H1 (cell line): ENCODE measurements around the gene SLIT3. TPM values are rescaled to one million over a fixed set of nuclear protein-coding genes. Genes with fewer than 3 reads are reported as not detected.

Source experiments
- CTCF ChIA-PET: fragments of 300-600 bp; sonication (Branson Sonifier 250); formaldehyde crosslinking; loops from one replicate; lab custom pipeline; 2021; ENCODE audit not compliant: partially characterized antibody; lab: Charles Lee
- POLR2A ChIA-PET: fragments of 300-600 bp; sonication (Branson Sonifier 250); formaldehyde crosslinking; loops from one replicate; lab custom pipeline; 2021; ENCODE audit warnings: inconsistent platforms; ENCODE audit not compliant: partially characterized antibody; lab: Charles Lee
- DNase-seq, 2 experiments: peaks; one replicate each; pipeline versions ENCODE4 v3.0.0 to v3.0.0-alpha.2; 2010 to 2022; ENCODE audit warnings: low spot score in 2 of 2, low read depth in 1 of 2, mixed read lengths in 1 of 2
- FAIRE-seq: peaks from 2 replicates; lab custom pipeline; 2011; peaks lifted over from hg19 to GRCh38; lab: Jason Lieb, UNC
- H2AFZ ChIP-seq: 2 replicates; pipeline ENCODE4 v1.8.1; 2012; ENCODE audit warnings: low read length, inconsistent platforms
- H2AK5ac ChIP-seq: 2 replicates; pipeline ENCODE4 v1.6.1; 2013; ENCODE audit warnings: low read depth, low read length
- H2BK120ac ChIP-seq: replicated peaks from 2 replicates; pipeline ENCODE3; 2013; ENCODE audit warnings: low read depth, low read length, inconsistent platforms
- H2BK12ac ChIP-seq: 2 replicates; pipeline ENCODE4 v1.6.1; 2013; ENCODE audit warnings: low read depth, low read length
- H2BK15ac ChIP-seq: 2 replicates; pipeline ENCODE4 v1.6.1; 2013; ENCODE audit warnings: low read length
- H2BK20ac ChIP-seq: 2 replicates; pipeline ENCODE4 v1.6.1; 2013; ENCODE audit warnings: low read length
- H2BK5ac ChIP-seq: 2 replicates; pipeline ENCODE4 v1.6.1; 2013; ENCODE audit warnings: low read depth, low read length
- H3K14ac ChIP-seq: 2 replicates; pipeline ENCODE4 v1.6.1; 2013; ENCODE audit warnings: inconsistent platforms; ENCODE audit not compliant: insufficient read length
- H3K18ac ChIP-seq: 2 replicates; pipeline ENCODE4 v1.6.1; 2013; ENCODE audit warnings: low read length; ENCODE audit errors: extremely low read depth
- H3K23ac ChIP-seq: 2 replicates; pipeline ENCODE4 v1.6.1; 2013; ENCODE audit warnings: inconsistent platforms; ENCODE audit not compliant: insufficient read length
- H3K23me2 ChIP-seq: 2 replicates; pipeline ENCODE4 v1.6.1; 2013; ENCODE audit warnings: low read depth, low read length
- H3K27ac ChIP-seq: 2 replicates; pipeline ENCODE4 v1.6.1; 2011; ENCODE audit warnings: low read depth, low read length, inconsistent platforms
- H3K27me3 ChIP-seq, 4 experiments: replicated peaks in 1 of 4; 1 replicate in 1 of 4; 2 replicates in 3 of 4; pipeline versions ENCODE4 v1.6.1 to v1.8.1; 2011 to 2013; ENCODE audit warnings: low read length in 3 of 4, mild to moderate bottlenecking in 3 of 4, inconsistent platforms in 2 of 4, mixed read lengths in 2 of 4, moderate library complexity in 1 of 4; ENCODE audit not compliant: control insufficient read depth in 3 of 4, insufficient read depth in 3 of 4; ENCODE audit errors: extremely low read depth in 1 of 4
- H3K36me3 ChIP-seq, 4 experiments: 2 replicates each; pipeline versions ENCODE4 v1.6.1 to v1.8.1; 2011 to 2013; ENCODE audit warnings: mild to moderate bottlenecking in 4 of 4, low read length in 3 of 4, moderate library complexity in 2 of 4, control low read depth in 1 of 4, inconsistent platforms in 1 of 4; ENCODE audit not compliant: insufficient read depth in 4 of 4, control insufficient read depth in 2 of 4
- H3K4ac ChIP-seq: replicated peaks from 2 replicates; pipeline ENCODE3; 2013; ENCODE audit warnings: low read length, low read depth, mixed read lengths, inconsistent platforms; ENCODE audit not compliant: insufficient read length
- H3K4me1 ChIP-seq, 4 experiments: replicated peaks in 1 of 4; 1 replicate in 1 of 4; 2 replicates in 3 of 4; pipeline versions ENCODE4 v1.6.1 to v1.8.1; 2011 to 2013; ENCODE audit warnings: low read length in 3 of 4, inconsistent platforms in 2 of 4, mixed read lengths in 1 of 4; ENCODE audit not compliant: insufficient read depth in 4 of 4, control insufficient read depth in 3 of 4
- H3K4me2 ChIP-seq, 2 experiments: 2 replicates each; pipeline versions ENCODE4 v1.6.1 to v1.8.1; 2011 to 2013; ENCODE audit warnings: low read depth in 2 of 2, low read length in 2 of 2, control low read depth in 1 of 2, inconsistent platforms in 1 of 2, mild to moderate bottlenecking in 1 of 2; ENCODE audit not compliant: insufficient read depth in 1 of 2
- H3K4me3 ChIP-seq, 4 experiments: fragments of 200-600, 300-600 bp in 1 of 4; sonication (generic), shearing (Covaris generic), sonication (Bioruptor Twin) in 1 of 4; 2 replicates each; pipeline versions ENCODE4 v1.5.1 to v1.8.1; 2011 to 2016; ENCODE audit warnings: low read length in 4 of 4, low read depth in 3 of 4, control low read depth in 2 of 4, inconsistent platforms in 2 of 4, mild to moderate bottlenecking in 2 of 4, mixed read lengths in 1 of 4, moderate library complexity in 1 of 4; ENCODE audit not compliant: insufficient read depth in 2 of 4; ENCODE audit errors: extremely low read depth in 1 of 4
- H3K56ac ChIP-seq: replicated peaks from 2 replicates; pipeline ENCODE3; 2013; ENCODE audit warnings: low read depth, mild to moderate bottlenecking, mixed read lengths, low read length, inconsistent platforms; ENCODE audit not compliant: insufficient read length
- H3K79me1 ChIP-seq: 2 replicates; pipeline ENCODE4 v1.6.1; 2013; ENCODE audit warnings: low read depth, low read length, control low read depth
- H3K79me2 ChIP-seq, 2 experiments: 2 replicates each; pipeline versions ENCODE4 v1.6.1 to v1.8.1; 2012 to 2013; ENCODE audit warnings: low read length in 2 of 2, mild to moderate bottlenecking in 2 of 2, inconsistent platforms in 1 of 2; ENCODE audit not compliant: insufficient read depth in 2 of 2, control insufficient read depth in 1 of 2
- H3K9ac ChIP-seq, 4 experiments: replicated peaks in 1 of 4; 1 replicate in 1 of 4; 2 replicates in 3 of 4; pipeline versions ENCODE4 v1.6.1 to v1.8.1; 2011 to 2013; ENCODE audit warnings: low read depth in 3 of 4, low read length in 3 of 4, control low read depth in 2 of 4, mild to moderate bottlenecking in 2 of 4, moderate library complexity in 2 of 4, inconsistent platforms in 1 of 4; ENCODE audit errors: extremely low read depth in 1 of 4
- H3K9me3 ChIP-seq, 2 experiments: 2 replicates each; pipeline versions ENCODE4 v1.6.1 to v1.8.1; 2012 to 2013; ENCODE audit warnings: mild to moderate bottlenecking in 2 of 2, moderate library complexity in 2 of 2, control low read depth in 1 of 2, inconsistent platforms in 1 of 2, low read depth in 1 of 2, low read length in 1 of 2, mixed read lengths in 1 of 2; ENCODE audit not compliant: insufficient read depth in 2 of 2
- H4K20me1 ChIP-seq, 2 experiments: replicated peaks in 1 of 2; 2 replicates each; pipeline versions ENCODE3 to v1.8.1; 2011 to 2013; ENCODE audit warnings: inconsistent platforms in 2 of 2, low read length in 2 of 2, mild to moderate bottlenecking in 1 of 2; ENCODE audit not compliant: insufficient read depth in 2 of 2, control insufficient read depth in 1 of 2
- H4K5ac ChIP-seq: 2 replicates; pipeline ENCODE4 v1.6.1; 2013; ENCODE audit warnings: low read length, low read depth, mixed read lengths, inconsistent platforms; ENCODE audit not compliant: insufficient read length
- H4K8ac ChIP-seq: 2 replicates; pipeline ENCODE4 v1.8.0; 2013; ENCODE audit warnings: mild to moderate bottlenecking, moderate library complexity, low read length, inconsistent platforms; ENCODE audit not compliant: insufficient read depth; ENCODE audit errors: extremely low read depth
- H4K91ac ChIP-seq: replicated peaks from 2 replicates; pipeline ENCODE3; 2013; ENCODE audit warnings: low read length, mixed read lengths, inconsistent platforms; ENCODE audit not compliant: insufficient read length
- RAD21 ChIP-seq, 2 experiments: IDR thresholded peaks in 1 of 2; conservative IDR thresholded peaks in 1 of 2; 2 replicates each; pipeline ENCODE4 v1.6.1; 2011; ENCODE audit warnings: low read depth in 2 of 2, low read length in 2 of 2, improper control_type of control experiment in 1 of 2, inconsistent platforms in 1 of 2, mild to moderate bottlenecking in 1 of 2, moderate library complexity in 1 of 2
- RFX5 ChIP-seq: IDR thresholded peaks from 2 replicates; pipeline ENCODE4 v1.6.1; 2011; ENCODE audit warnings: low read depth, low read length, improper control_type of control experiment, borderline replicate concordance
- SIX5 ChIP-seq: IDR thresholded peaks from 2 replicates; pipeline ENCODE4 v1.6.1; 2011; ENCODE audit warnings: mild to moderate bottlenecking, low read depth, low read length
- WGBS, 2 experiments: shearing (Covaris generic) in 1 of 2; methylation state at CpG; one replicate each; pipeline versions ENCODE4 v1.1.6 to v1.1.7; 2013 to 2015; ENCODE audit warnings: low lambda C conversion rate in 2 of 2, mixed read lengths in 2 of 2, inconsistent platforms in 1 of 2, low coverage in 1 of 2, missing lambda C conversion rate in 1 of 2; ENCODE audit not compliant: insufficient replicate concordance in 2 of 2, insufficient coverage in 1 of 2, insufficient read length in 1 of 2; ENCODE audit errors: extremely low coverage in 1 of 2, missing lambda C conversion rate in 1 of 2; 5-methylcytosine and 5-hydroxymethylcytosine counted together
- polyA plus RNA-seq, 7 experiments: library from polyadenylated mRNA; depleted of rRNA in 3 of 7; stranded (reverse) in 5 of 7; unstranded in 2 of 7; fragments of >200 nt in 5 of 7; fragments of 200-250 nt in 2 of 7; gene quantifications; 1 replicate in 5 of 7; 2 replicates in 1 of 7; 4 replicates in 1 of 7; pipeline versions ENCODE4 v1.2.1 to v1.2.3, GENCODE V29; 2011 to 2013; ENCODE audit warnings: missing spikeins in 2 of 7, mixed read lengths in 2 of 7
- total RNA-seq: library from RNA; stranded (reverse); fragmentation: NEBNext Ultra II Directional; extraction: Animal tissue kit (Norgen Biotek cat#: 25700); gene quantifications from 2 replicates; pipeline ENCODE4 v1.2.1, GENCODE V29; 2021
- TF ChIP-seq, protein P1 (sequence below), 3 experiments: IDR thresholded peaks; 1 replicate in 2 of 3; 2 replicates in 1 of 3; pipeline versions ENCODE4 v1.5.1 to v1.6.1; 2011; ENCODE audit warnings: low read length in 3 of 3, mild to moderate bottlenecking in 3 of 3, inconsistent platforms in 2 of 3, low read depth in 1 of 3, moderate library complexity in 1 of 3; ENCODE audit not compliant: insufficient read depth in 1 of 3; ENCODE audit errors: control extremely low read depth in 1 of 3
- TF ChIP-seq, protein P2 (sequence below): IDR thresholded peaks from 2 replicates; pipeline ENCODE4 v1.6.1; 2011; ENCODE audit warnings: low read depth, mild to moderate bottlenecking, low read length; ENCODE audit not compliant: insufficient read depth

SLIT3 gene
- total and polyA plus RNA-seq, 2 of the 8 experiments (the other 6 are each of a cell fraction or from before 2014, with no cell fraction given) = 1.1 to 1.2 TPM

DNA sequence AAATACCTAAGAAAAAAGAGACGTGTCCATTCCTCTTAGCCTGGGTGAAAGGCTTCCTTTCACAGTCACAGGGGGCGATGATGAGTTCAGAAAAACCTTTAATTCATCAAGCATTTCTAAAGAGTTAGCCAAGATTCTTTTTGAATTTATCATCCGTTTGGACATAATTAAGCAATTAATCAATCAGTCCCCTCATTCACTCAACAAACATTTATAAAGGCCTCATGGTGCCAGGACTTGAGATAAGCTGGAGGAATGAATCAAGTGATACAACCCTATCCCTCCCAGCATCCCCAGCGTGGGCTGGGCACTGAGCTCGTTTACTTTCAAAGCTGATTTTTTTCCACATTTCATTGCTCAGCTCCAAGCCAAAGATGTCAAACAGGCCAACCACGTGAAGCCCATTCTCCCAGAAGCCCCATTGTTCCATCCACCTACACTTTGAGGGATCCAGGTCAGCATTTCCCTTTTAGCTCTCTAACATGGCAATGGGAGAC lies 140.5 kb downstream of the SLIT3 start:
- Histone ChIP-seq H3K56ac (no peak overlapping the region), H2BK12ac (no peak overlapping the region), H3K14ac (no peak overlapping the region), H3K9ac (no peak overlapping the region), H2BK20ac (no peak overlapping the region), H3K4ac (no peak overlapping the region), H3K23me2 (no peaks in the 10 kb centered on the region), H3K4me3 (no peak overlapping the region), H3K79me1 (no peaks in the 10 kb centered on the region), H3K79me2 (no peaks in the 10 kb centered on the region), H2BK5ac (no peak overlapping the region), H3K27me3 (no peaks in the 10 kb centered on the region), H3K4me2 (no peak overlapping the region), H4K91ac (no peak overlapping the region), H4K5ac (no peak overlapping the region), H3K4me1 (peaks cover 0 to 9% (median 3%) of the 10 kb centered on the region in 4 experiments; a peak in 4 of 7 replicates), H3K27ac (no peak overlapping the region), H2AK5ac (no peak overlapping the region), H3K18ac (no peak overlapping the region), H2BK120ac (no peak overlapping the region), H3K23ac (no peak overlapping the region), H3K9me3 (no peaks in the 10 kb centered on the region; a peak in 1 of 4 replicates), H3K36me3 (no peaks in the 10 kb centered on the region), H2AFZ (no peak overlapping the region), H4K8ac (no peak overlapping the region), H2BK15ac (no peak overlapping the region), H4K20me1 (no peaks in the 10 kb centered on the region)
- TF ChIP-seq RAD21 (IDR thresholded peaks at IDR 0.05 in 1 of 2, conservative IDR thresholded peaks at IDR 0.05 in 1 of 2; ENCODE audit: low read depth in 2 of 2, low read length in 2 of 2) = 0 out of 4 replicates have a peak, but pooled peaks of 1 of the 2 experiments have one; percentile 8
- TF ChIP-seq, protein P1, sequence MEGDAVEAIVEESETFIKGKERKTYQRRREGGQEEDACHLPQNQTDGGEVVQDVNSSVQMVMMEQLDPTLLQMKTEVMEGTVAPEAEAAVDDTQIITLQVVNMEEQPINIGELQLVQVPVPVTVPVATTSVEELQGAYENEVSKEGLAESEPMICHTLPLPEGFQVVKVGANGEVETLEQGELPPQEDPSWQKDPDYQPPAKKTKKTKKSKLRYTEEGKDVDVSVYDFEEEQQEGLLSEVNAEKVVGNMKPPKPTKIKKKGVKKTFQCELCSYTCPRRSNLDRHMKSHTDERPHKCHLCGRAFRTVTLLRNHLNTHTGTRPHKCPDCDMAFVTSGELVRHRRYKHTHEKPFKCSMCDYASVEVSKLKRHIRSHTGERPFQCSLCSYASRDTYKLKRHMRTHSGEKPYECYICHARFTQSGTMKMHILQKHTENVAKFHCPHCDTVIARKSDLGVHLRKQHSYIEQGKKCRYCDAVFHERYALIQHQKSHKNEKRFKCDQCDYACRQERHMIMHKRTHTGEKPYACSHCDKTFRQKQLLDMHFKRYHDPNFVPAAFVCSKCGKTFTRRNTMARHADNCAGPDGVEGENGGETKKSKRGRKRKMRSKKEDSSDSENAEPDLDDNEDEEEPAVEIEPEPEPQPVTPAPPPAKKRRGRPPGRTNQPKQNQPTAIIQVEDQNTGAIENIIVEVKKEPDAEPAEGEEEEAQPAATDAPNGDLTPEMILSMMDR (IDR thresholded peaks at IDR 0.05; ENCODE audit: control extremely low read depth in 1 of 3, insufficient read depth in 1 of 3, low read depth in 1 of 3, low read length in 3 of 3) = peak in 1 of 3 experiments; percentile 47; a peak in 1 of 4 replicates
- TF ChIP-seq, protein P2, sequence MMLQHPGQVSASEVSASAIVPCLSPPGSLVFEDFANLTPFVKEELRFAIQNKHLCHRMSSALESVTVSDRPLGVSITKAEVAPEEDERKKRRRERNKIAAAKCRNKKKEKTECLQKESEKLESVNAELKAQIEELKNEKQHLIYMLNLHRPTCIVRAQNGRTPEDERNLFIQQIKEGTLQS = no peak
- TF ChIP-seq SIX5 = no peak
- no peak for TF ChIP-seq RFX5
- ChIA-PET CTCF (interaction anchor here (0.6 to 3.3 kb wide), 19 partner anchors 9 to 173 kb away, joined by 3 to 36 read pairs (median 4); partner anchors contain the start of gene SLIT3), POLR2A (no interaction called here)
- FAIRE-seq (no peak), DNase-seq (no peak)
- WGBS, 2 experiments = 84% methylated on average over 6 of the region's 6 CpGs; no CpG with 5 or more reads in 1 of the 2 experiments
